CD4-positive, alpha-beta T cell treated with Interleukin-17A for 4 hours (primary cell): ENCODE data around the gene QRFP.

ENCODE experiments used
- DNase-seq: peaks from one replicate; pipeline ENCODE4 v3.0.0-alpha.2; 2020; ENCODE audit warnings: mixed read lengths

Gene QRFP

DNA sequence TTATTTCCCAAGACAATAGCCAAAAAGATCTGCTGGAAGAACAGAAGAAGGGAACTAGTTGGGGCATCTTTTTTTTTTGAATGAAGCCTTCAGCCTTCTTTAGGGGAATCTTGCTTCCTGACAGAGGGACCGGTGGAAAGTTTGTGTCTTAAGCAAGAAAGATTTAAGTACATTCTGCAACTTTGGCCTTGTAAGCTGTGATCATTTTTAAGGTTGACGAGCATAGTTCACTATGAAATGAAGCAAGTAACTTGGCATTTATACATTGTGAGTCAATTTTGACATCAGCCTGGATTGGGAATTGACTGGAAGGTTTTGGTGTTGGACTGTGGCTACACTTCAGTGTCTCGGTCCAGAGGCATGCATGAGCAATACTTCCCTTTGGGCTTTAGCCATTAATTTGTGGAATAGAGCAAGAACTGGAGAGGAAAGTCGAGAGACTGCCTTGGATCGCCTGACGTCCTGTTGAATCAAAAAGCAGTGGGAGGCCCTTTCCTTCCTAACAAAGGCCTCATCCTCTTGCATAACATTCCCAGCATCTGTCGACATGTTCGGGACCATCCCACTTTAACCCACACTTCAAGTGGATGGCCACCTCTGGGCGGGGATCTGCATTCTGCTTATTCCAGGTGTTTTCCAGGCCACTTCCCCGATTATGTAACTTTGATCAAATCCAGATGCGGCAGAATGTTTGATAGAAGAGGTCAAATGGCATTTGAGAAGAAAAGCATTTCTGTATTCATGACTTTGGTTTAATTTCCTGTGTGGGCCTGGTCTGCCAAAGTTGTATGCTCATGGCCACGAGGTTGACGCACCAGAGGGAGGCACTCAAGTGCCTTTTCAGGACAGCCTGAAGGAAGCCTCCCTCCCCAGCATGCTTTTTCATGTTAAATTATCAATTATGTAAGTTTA is 49.0 kb downstream of the QRFP start:
- DNase-seq = no peak

DNA sequence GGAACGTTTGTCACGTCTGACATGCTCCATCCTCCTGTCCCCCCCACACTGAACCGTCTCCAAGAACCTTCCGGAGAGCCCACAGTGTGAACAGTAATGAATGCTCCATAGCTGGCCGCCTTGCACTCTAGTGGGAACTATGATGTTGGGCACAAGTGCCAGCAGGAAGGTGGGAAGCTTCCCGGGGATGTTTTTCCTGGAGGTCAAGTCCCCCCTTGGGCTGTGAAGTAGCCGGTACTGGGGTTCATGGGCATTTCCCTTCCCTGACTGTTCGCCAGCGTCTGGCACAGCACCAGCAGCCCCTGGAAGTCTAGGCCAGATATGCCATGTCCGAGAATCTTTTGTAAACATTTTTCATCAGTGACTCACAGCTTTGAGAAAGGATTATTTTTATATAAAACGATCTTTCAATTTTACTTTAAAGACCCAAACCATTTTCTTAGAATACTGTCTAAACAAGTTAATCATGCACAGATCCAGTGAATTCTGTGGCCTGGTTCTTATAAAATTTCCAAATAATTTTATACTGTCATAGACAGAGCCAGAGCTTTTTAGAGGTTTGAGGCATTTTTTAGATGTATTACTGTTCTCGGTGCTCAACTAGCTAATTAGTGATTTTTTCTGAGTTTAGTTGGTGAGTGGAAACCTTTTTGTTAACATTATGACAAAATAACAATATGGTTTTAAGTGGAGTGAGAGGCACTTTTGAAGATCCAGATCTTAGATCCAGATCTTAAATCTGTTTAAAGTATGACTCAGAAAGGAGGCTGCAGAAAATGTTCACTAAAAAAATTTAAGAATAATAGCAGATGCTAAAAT is 49.9 kb downstream of the QRFP start:
- no peak for DNase-seq

DNA sequence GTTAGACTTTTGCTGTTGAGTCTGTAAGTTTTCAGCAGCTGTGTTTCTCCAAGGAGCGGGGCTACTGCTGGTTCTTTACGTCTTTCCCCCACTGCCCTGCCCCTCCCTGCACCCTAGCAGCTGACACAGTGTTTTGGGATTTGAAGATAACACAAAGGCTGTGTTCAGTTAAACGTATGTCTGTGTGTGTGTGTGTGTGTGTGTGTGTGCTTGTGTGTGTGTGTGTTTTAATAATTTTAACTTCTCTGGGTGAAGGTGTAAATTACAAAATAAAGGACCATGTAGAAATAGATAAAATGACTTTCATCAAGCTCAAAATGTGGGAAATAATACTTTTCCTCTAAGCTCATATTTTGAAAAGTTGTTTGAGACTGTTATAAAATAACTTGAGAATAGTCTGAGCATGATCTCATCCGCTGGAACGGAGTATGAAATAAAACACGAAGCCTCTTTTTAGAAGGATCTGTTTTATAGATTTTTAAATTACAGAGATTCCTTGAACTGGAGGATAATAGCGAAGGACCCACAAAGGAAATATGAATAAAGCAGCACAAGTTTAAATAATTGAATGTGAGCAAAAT is 50.6 kb downstream of the QRFP start:
- DNase-seq = no peak

DNA sequence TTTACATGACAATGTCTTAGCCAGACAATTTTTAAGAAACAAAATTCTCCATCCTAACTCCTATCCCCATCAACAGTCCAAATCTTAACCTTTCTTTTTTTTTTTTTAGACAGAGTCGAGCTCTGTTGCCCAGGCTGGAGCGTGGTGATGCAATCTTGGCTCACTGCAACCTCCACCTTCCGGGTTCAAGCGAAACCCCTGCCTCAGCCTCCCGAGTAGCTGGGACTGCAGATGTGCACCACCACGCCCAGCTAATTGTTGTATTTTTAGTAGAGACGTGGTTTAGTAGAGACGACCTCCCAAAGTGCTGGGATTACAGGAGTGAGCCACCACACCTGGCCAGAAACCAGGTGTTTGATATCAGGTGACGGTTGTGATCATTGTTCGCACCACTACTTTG is 51.4 kb downstream of the QRFP start:
- no peak for DNase-seq

GRCh38 chr9:130844044-130844451 is 52.6 kb downstream of the QRFP start:
- DNase-seq = no peak

DNA sequence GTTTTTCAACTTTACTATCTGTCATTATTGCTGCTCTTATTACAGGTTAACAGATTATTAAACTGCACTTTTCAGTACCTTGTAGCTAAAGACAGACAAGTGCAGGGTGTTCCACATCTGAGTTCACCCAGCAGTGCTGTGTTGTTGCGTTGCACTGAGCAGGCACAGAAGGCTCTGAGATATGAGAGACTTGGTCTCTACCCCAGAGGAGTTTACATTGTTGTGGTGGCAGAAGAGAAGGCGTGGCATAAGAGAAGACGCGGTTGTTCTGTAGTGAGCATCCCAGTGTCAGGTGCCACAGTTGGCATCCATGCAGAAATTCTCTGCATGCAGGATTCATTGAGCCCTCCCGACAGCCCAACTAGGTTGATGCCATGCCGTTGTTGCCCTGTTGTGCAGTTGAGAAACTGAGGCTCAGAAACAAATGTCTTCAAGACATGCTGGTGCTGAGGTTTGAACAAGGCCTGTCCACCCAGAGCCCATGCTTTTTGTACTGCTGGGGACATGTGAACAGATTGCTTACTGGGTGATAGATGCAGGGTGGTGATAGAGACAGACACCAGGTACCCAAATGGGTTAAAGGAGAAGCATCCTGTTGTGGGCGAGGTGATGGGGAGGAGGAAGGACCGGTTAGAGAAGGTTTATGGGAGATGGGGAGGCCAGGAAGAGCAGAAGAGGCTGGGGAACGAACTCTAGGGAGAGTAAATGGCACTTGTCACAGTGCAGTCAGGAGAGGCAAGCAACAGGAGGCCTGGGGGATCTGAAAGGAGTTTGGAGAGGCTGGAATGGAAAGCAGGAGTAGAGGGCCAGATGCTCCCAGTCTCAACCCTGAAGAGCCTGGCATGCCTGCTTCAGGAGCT is 53.3 kb downstream of the QRFP start:
- no peak for DNase-seq
